ENCODE measurements around the gene PIGP.
"Not testable (repeated sequence)": the region's sequence is repeated elsewhere in the genome, so short reads cannot be mapped to it uniquely, and the experiment has no call there.

The PIGP gene

GRCh38 chr21:37117204-37117603 lies 44.3 kb upstream of the PIGP start:
- H3K9me2 ChIP-seq (ENCODE audit: low read depth, low read length): no peaks in the 10 kb centered on the region
- no peak overlapping the region for H3K4me3 ChIP-seq (ENCODE audit: low read depth, low read length, poor library complexity, severe bottlenecking)
- H3K27me3 ChIP-seq (ENCODE audit: insufficient read depth, low read length): no peaks in the 10 kb centered on the region
- H3K9me3 ChIP-seq (ENCODE audit: low read length): no peaks in the 10 kb centered on the region
- H3F3A ChIP-seq (ENCODE audit: insufficient read depth, low read length): no peaks in the 10 kb centered on the region
- no peaks in the 10 kb centered on the region for H4K20me1 ChIP-seq (ENCODE audit: insufficient read depth, low read length)
- H3K4me1 ChIP-seq (ENCODE audit: insufficient read depth, low read length, severe bottlenecking): no peaks in the 10 kb centered on the region
- no peaks in the 10 kb centered on the region for H3K79me2 ChIP-seq (ENCODE audit: insufficient read depth, low read length)
- no peak overlapping the region for H3K27ac ChIP-seq (ENCODE audit: low read depth, low read length, poor library complexity, severe bottlenecking)
- no peak overlapping the region for H3K4me2 ChIP-seq (ENCODE audit: low read length)
- H3K9ac ChIP-seq (ENCODE audit: low read length): no peak overlapping the region
- H2AFZ ChIP-seq (ENCODE audit: low read length): no peak overlapping the region
- no peak for TF ChIP-seq EZH2 (IDR thresholded peaks at IDR 0.05; ENCODE audit: borderline replicate concordance, low read length)
- TF ChIP-seq, protein P1, sequence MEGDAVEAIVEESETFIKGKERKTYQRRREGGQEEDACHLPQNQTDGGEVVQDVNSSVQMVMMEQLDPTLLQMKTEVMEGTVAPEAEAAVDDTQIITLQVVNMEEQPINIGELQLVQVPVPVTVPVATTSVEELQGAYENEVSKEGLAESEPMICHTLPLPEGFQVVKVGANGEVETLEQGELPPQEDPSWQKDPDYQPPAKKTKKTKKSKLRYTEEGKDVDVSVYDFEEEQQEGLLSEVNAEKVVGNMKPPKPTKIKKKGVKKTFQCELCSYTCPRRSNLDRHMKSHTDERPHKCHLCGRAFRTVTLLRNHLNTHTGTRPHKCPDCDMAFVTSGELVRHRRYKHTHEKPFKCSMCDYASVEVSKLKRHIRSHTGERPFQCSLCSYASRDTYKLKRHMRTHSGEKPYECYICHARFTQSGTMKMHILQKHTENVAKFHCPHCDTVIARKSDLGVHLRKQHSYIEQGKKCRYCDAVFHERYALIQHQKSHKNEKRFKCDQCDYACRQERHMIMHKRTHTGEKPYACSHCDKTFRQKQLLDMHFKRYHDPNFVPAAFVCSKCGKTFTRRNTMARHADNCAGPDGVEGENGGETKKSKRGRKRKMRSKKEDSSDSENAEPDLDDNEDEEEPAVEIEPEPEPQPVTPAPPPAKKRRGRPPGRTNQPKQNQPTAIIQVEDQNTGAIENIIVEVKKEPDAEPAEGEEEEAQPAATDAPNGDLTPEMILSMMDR (IDR thresholded peaks at IDR 0.05; ENCODE audit: low read length): no peak
- H3K36me3 ChIP-seq (ENCODE audit: insufficient read depth, low read length): no peaks in the 10 kb centered on the region

DNA sequence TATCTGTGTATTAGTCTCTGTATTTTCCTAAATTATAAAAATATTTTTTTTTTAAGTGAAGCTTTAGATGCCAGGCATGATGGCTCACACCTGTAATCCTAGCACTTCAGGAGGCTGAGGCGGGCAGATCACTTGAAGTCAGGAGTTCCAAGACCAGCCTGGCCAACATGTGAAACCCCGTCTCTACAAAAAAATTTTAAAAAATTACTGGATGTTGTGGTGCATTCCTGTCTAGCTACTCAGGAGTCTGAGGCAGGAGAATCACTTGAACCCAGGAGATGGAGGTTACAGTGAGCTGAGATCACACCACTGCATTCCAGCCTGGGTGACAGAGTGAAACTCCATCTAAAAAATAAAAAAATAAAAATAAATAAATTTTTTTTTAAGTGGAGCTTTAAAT lies 43.6 kb upstream of the PIGP start:
- H3K9me2 ChIP-seq (ENCODE audit: low read depth, low read length); H2AFZ ChIP-seq (ENCODE audit: low read length); H3K27ac ChIP-seq (ENCODE audit: low read depth, low read length, poor library complexity, severe bottlenecking); H3F3A ChIP-seq (ENCODE audit: insufficient read depth, low read length); H4K20me1 ChIP-seq (ENCODE audit: insufficient read depth, low read length); H3K36me3 ChIP-seq (ENCODE audit: insufficient read depth, low read length); H3K4me1 ChIP-seq (ENCODE audit: insufficient read depth, low read length, severe bottlenecking); H3K27me3 ChIP-seq (ENCODE audit: insufficient read depth, low read length); H3K4me3 ChIP-seq (ENCODE audit: low read depth, low read length, poor library complexity, severe bottlenecking); H3K9me3 ChIP-seq (ENCODE audit: low read length); H3K9ac ChIP-seq (ENCODE audit: low read length); H3K4me2 ChIP-seq (ENCODE audit: low read length); H3K79me2 ChIP-seq (ENCODE audit: insufficient read depth, low read length): not testable (repeated sequence)

- not testable (repeated sequence) for H3F3A ChIP-seq (ENCODE audit: insufficient read depth, low read length); H3K36me3 ChIP-seq (ENCODE audit: insufficient read depth, low read length); H3K9me2 ChIP-seq (ENCODE audit: low read depth, low read length); H3K9me3 ChIP-seq (ENCODE audit: low read length); H3K27me3 ChIP-seq (ENCODE audit: insufficient read depth, low read length); H3K4me2 ChIP-seq (ENCODE audit: low read length); H3K27ac ChIP-seq (ENCODE audit: low read depth, low read length, poor library complexity, severe bottlenecking); H3K4me3 ChIP-seq (ENCODE audit: low read depth, low read length, poor library complexity, severe bottlenecking); H2AFZ ChIP-seq (ENCODE audit: low read length); H3K9ac ChIP-seq (ENCODE audit: low read length); H3K79me2 ChIP-seq (ENCODE audit: insufficient read depth, low read length); H3K4me1 ChIP-seq (ENCODE audit: insufficient read depth, low read length, severe bottlenecking); H4K20me1 ChIP-seq (ENCODE audit: insufficient read depth, low read length)
Measured at GRCh38 chr21:37114301-37114700, 41.4 kb upstream of the PIGP start.

- H3K4me1 ChIP-seq (ENCODE audit: insufficient read depth, low read length, severe bottlenecking); H3K4me2 ChIP-seq (ENCODE audit: low read length); H3K27ac ChIP-seq (ENCODE audit: low read depth, low read length, poor library complexity, severe bottlenecking); H3K9ac ChIP-seq (ENCODE audit: low read length); H3F3A ChIP-seq (ENCODE audit: insufficient read depth, low read length); H3K4me3 ChIP-seq (ENCODE audit: low read depth, low read length, poor library complexity, severe bottlenecking); H3K36me3 ChIP-seq (ENCODE audit: insufficient read depth, low read length); H3K27me3 ChIP-seq (ENCODE audit: insufficient read depth, low read length); H3K79me2 ChIP-seq (ENCODE audit: insufficient read depth, low read length); H2AFZ ChIP-seq (ENCODE audit: low read length); H3K9me3 ChIP-seq (ENCODE audit: low read length); H3K9me2 ChIP-seq (ENCODE audit: low read depth, low read length); H4K20me1 ChIP-seq (ENCODE audit: insufficient read depth, low read length): not testable (repeated sequence)
Measured at GRCh38 chr21:37111029-37111428, 38.2 kb upstream of the PIGP start.

DNA sequence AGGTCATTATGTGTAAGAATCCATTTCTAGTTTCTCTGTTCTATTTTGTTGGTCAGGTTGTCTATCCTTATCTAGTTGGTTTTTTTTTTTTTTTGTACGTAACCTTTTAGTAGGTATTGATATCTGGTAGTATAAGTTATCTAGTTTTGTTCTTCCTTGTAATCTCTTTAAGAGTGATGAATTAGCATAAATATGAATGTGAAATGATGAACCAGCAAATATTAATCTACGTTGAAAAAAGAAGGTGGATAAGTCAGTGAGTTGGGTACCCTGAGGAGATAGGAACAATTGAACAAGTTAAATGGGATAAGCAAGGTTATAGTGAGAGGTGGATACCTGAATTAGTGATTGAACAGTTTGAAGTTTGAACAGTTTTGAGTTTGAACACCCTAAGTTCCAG lies 34.1 kb upstream of the PIGP start:
- Histone ChIP-seq H3K9me3 (ENCODE audit: low read length) (peaks cover 5% of the 10 kb centered on the region), H2AFZ (ENCODE audit: low read length) (no peak overlapping the region)

DNA sequence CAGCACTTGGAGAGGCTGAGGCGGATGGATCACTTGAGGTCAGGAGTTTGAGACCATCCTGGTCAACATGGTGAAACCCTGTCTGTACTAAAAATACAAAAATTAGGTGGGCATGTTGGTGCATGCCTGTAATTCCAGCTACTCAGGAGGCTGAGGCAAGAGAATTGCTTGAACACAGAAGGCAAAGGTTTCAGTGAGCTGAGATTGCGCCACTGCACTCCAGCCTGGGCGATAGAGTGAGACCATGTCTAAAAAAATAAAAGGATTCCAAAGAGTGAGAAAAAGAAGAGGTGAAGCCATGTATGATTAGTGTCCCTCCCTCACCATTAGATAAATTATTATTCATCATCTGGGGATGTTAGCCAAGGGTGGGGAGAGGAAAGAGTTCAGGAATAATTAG lies 29.9 kb upstream of the PIGP start:
- H3K36me3 ChIP-seq (ENCODE audit: insufficient read depth, low read length): peaks cover 23% of the 10 kb centered on the region
- not testable (repeated sequence) for H3K27me3 ChIP-seq (ENCODE audit: insufficient read depth, low read length); H3K9me3 ChIP-seq (ENCODE audit: low read length)

More for the DNA sequence above, 34.1 kb upstream of the PIGP start:
- Histone ChIP-seq H3K4me3 (ENCODE audit: low read depth, low read length, poor library complexity, severe bottlenecking) (no peak overlapping the region), H3K36me3 (ENCODE audit: insufficient read depth, low read length) (peaks cover 9% of the 10 kb centered on the region), H3K27ac (ENCODE audit: low read depth, low read length, poor library complexity, severe bottlenecking) (no peak overlapping the region), H3K27me3 (ENCODE audit: insufficient read depth, low read length) (no peaks in the 10 kb centered on the region), H3K4me2 (ENCODE audit: low read length) (no peak overlapping the region), H3K4me1 (ENCODE audit: insufficient read depth, low read length, severe bottlenecking) (no peaks in the 10 kb centered on the region), H3K9me2 (ENCODE audit: low read depth, low read length) (no peaks in the 10 kb centered on the region), H3K79me2 (ENCODE audit: insufficient read depth, low read length) (no peaks in the 10 kb centered on the region), H4K20me1 (ENCODE audit: insufficient read depth, low read length) (no peaks in the 10 kb centered on the region), H3F3A (ENCODE audit: insufficient read depth, low read length) (no peaks in the 10 kb centered on the region), H3K9ac (ENCODE audit: low read length) (no peak overlapping the region)
- TF ChIP-seq EZH2 (IDR thresholded peaks at IDR 0.05; ENCODE audit: borderline replicate concordance, low read length): no peak
- TF ChIP-seq, protein P1 (IDR thresholded peaks at IDR 0.05; ENCODE audit: low read length): no peak

More for the DNA sequence above, 29.9 kb upstream of the PIGP start:
- not testable (repeated sequence) for H3K9me2 ChIP-seq (ENCODE audit: low read depth, low read length); H3K4me2 ChIP-seq (ENCODE audit: low read length); H3K4me3 ChIP-seq (ENCODE audit: low read depth, low read length, poor library complexity, severe bottlenecking); H3K27ac ChIP-seq (ENCODE audit: low read depth, low read length, poor library complexity, severe bottlenecking); H2AFZ ChIP-seq (ENCODE audit: low read length); H3K9ac ChIP-seq (ENCODE audit: low read length); H3F3A ChIP-seq (ENCODE audit: insufficient read depth, low read length); H3K4me1 ChIP-seq (ENCODE audit: insufficient read depth, low read length, severe bottlenecking); H3K79me2 ChIP-seq (ENCODE audit: insufficient read depth, low read length); H4K20me1 ChIP-seq (ENCODE audit: insufficient read depth, low read length)
